GM19023 (cell line): ENCODE results near the gene CPSF4L.

ENCODE experiments used
- ATAC-seq: cut with Tn5 transposase; IDR thresholded peaks from one replicate; pipeline ENCODE4 v1.9.1; 2021; ENCODE audit warnings: mild to moderate bottlenecking, moderate library complexity; ENCODE audit not compliant: unreplicated experiment

Gene CPSF4L

GRCh38 chr17:73205459-73205961 lies 56.2 kb downstream of the CPSF4L start:
- no peak for ATAC-seq

GRCh38 chr17:73203788-73204479 lies 57.7 kb downstream of the CPSF4L start:
- ATAC-seq: no peak

- ATAC-seq: no peak
These were observed 58.4 kb downstream of the CPSF4L start for GRCh38 chr17:73203135-73203787.

- no peak for ATAC-seq
These were observed 60.2 kb downstream of the CPSF4L start for GRCh38 chr17:73201215-73202069.

GRCh38 chr17:73200476-73200875 lies 61.2 kb downstream of the CPSF4L start:
- no peak for ATAC-seq

- no peak for ATAC-seq
These were observed 61.8 kb downstream of the CPSF4L start for GRCh38 chr17:73199751-73200317.

GRCh38 chr17:73198930-73199260 lies 62.8 kb downstream of the CPSF4L start:
- no peak for ATAC-seq
